K562 (cell line): ENCODE measurements around the gene TBC1D16. TPM values are rescaled to one million over a fixed set of nuclear protein-coding genes. Genes with fewer than 3 reads are reported as not detected.
A peak's percentile ranks its signal among the peaks of the same experiment; 100 is the strongest.

Experiments
- ATAC-seq: fragments of 200-7000 bp; cut with Tn5 transposase; 3 replicates; pipeline ENCODE4 v1.9.1; 2020; ENCODE audit warnings: moderate library complexity
- BruUV-seq: library from RNA; stranded (reverse); fragments of 400-500 nt; replicated peaks from 2 replicates; lab custom pipeline; 2021; lab: Mats Ljungman, UMichigan
- CTCF ChIA-PET: fragments of 300-600 bp; formaldehyde crosslinking; extraction: SDS; loops from one replicate; lab custom pipeline; 2021; ENCODE audit warnings: low intra/inter-chr PET ratio; lab: Yijun Ruan, JAX
- POLR2A ChIA-PET: fragments of 300-600, 350-650 bp; sonication (Branson Sonifier 250); formaldehyde crosslinking; extraction: SDS; loops from one replicate; lab custom pipeline; 2021; ENCODE audit warnings: antibody characterized with exemption, inconsistent platforms; lab: Yijun Ruan, JAX
- DNase-seq, 4 experiments: peaks; one replicate each; pipeline versions ENCODE4 v3.0.0 to v3.0.0-alpha.2; 2011 to 2018; ENCODE audit warnings: low spot score in 3 of 4, mixed read lengths in 3 of 4; ENCODE audit errors: extremely low read depth in 1 of 4
- FAIRE-seq: peaks from 2 replicates; lab custom pipeline; 2011; peaks lifted over from hg19 to GRCh38; lab: Jason Lieb, UNC
- H2AFZ ChIP-seq: 2 replicates; pipeline ENCODE4 v1.6.0; 2011; ENCODE audit warnings: low read depth, low read length, control low read depth, inconsistent platforms
- H3K27ac ChIP-seq: fragments of 200-600 bp; 3 replicates; pipeline ENCODE4 v1.8.0; 2011; ENCODE audit warnings: low read depth, mild to moderate bottlenecking, control low read depth, inconsistent platforms, low read length, moderate library complexity, mixed read lengths; ENCODE audit errors: extremely low read depth
- H3K27me3 ChIP-seq, 2 experiments: fragments of 300-600 bp in 1 of 2; 2 replicates in 1 of 2; 3 replicates in 1 of 2; pipeline versions ENCODE4 v1.6.0 to v1.8.0; 2011; ENCODE audit warnings: inconsistent platforms in 2 of 2, low read length in 2 of 2, mild to moderate bottlenecking in 1 of 2, mixed read lengths in 1 of 2, moderate library complexity in 1 of 2; ENCODE audit not compliant: control insufficient read depth in 2 of 2, insufficient read depth in 2 of 2
- H3K36me3 ChIP-seq: fragments of 300-600 bp; 3 replicates; pipeline ENCODE4 v1.8.0; 2011; ENCODE audit warnings: mild to moderate bottlenecking, low read length, inconsistent platforms; ENCODE audit not compliant: control insufficient read depth, insufficient read depth
- H3K4me1 ChIP-seq, 2 experiments: fragments of 200-600 bp in 1 of 2; replicated peaks in 1 of 2; 2 replicates in 1 of 2; 3 replicates in 1 of 2; pipeline versions ENCODE4 v1.5.1 to v1.8.0; 2011; ENCODE audit warnings: inconsistent platforms in 2 of 2, low read length in 2 of 2, mild to moderate bottlenecking in 1 of 2, mixed read lengths in 1 of 2, moderate library complexity in 1 of 2; ENCODE audit not compliant: control insufficient read depth in 2 of 2, insufficient read depth in 2 of 2
- H3K4me2 ChIP-seq: 2 replicates; pipeline ENCODE4 v1.6.1; 2011; ENCODE audit warnings: low read length, control low read depth, inconsistent platforms, mixed read lengths; ENCODE audit not compliant: insufficient read depth
- H3K4me3 ChIP-seq: fragments of 200-600 bp; sonication (generic), shearing (Covaris generic); 2 replicates; pipeline ENCODE4 v1.5.1; 2016; ENCODE audit warnings: control low read depth, inconsistent platforms
- H3K79me2 ChIP-seq: fragments of 200-600 bp; 3 replicates; pipeline ENCODE4 v1.8.0; 2011; ENCODE audit warnings: low read length, inconsistent platforms; ENCODE audit not compliant: control insufficient read depth, insufficient read depth
- H3K9ac ChIP-seq, 2 experiments: 2 replicates each; pipeline versions ENCODE4 v1.6.0 to v1.6.1; 2011; ENCODE audit warnings: low read depth in 2 of 2, low read length in 2 of 2, control low read depth in 1 of 2, inconsistent platforms in 1 of 2, mild to moderate bottlenecking in 1 of 2, mixed read lengths in 1 of 2; ENCODE audit not compliant: insufficient read depth in 1 of 2
- H3K9me1 ChIP-seq: one replicate; pipeline ENCODE4 v1.6.0; 2011; ENCODE audit warnings: inconsistent platforms, mild to moderate bottlenecking, low read length, moderate library complexity; ENCODE audit not compliant: control insufficient read depth, insufficient read depth
- H3K9me3 ChIP-seq: replicated peaks from 2 replicates; pipeline ENCODE4 v1.5.1; 2011; ENCODE audit warnings: low read depth, low read length, inconsistent platforms; ENCODE audit not compliant: control insufficient read depth, insufficient read depth
- H4K20me1 ChIP-seq: replicated peaks from 2 replicates; pipeline ENCODE4 v1.6.1; 2011; ENCODE audit warnings: low read length, inconsistent platforms, mixed read lengths; ENCODE audit not compliant: control insufficient read depth, insufficient read depth
- ATF3 ChIP-seq, 2 experiments: fragments of 450-650 bp in 1 of 2; sonication (generic) in 1 of 2; formaldehyde crosslinking in 1 of 2; IDR thresholded peaks in 1 of 2; conservative IDR thresholded peaks in 1 of 2; 2 replicates each; pipeline versions ENCODE4 v1.6.1 to v1.8.1; 2016 to 2023; ENCODE audit warnings: mild to moderate bottlenecking in 2 of 2, moderate library complexity in 2 of 2, inconsistent platforms in 1 of 2, missing genetic modification reagents in 1 of 2
- ATF7 ChIP-seq: fragments of 450-650 bp; IDR thresholded peaks from 2 replicates; pipeline ENCODE4 v1.7.1; 2014; ENCODE audit warnings: mild to moderate bottlenecking, moderate library complexity
- FIP1L1 ChIP-seq: fragments of 200-400 bp; formaldehyde crosslinking; IDR thresholded peaks from 2 replicates; pipeline ENCODE4 v1.6.1; 2018; ENCODE audit warnings: mild to moderate bottlenecking, low read depth, low read length; ENCODE audit not compliant: poor library complexity, severe bottlenecking
- JUND ChIP-seq, 2 experiments: IDR thresholded peaks; 2 replicates in 1 of 2; 3 replicates in 1 of 2; pipeline ENCODE4 v1.6.1; 2011; ENCODE audit warnings: borderline replicate concordance in 2 of 2, low read depth in 2 of 2, low read length in 2 of 2, improper control_type of control experiment in 1 of 2, missing biosample characterization in 1 of 2, missing genetic modification characterization in 1 of 2, missing genetic modification reagents in 1 of 2
- SP1 ChIP-seq: sonication (generic); formaldehyde crosslinking; IDR thresholded peaks from 2 replicates; pipeline ENCODE4 v1.8.1; 2022; ENCODE audit warnings: mild to moderate bottlenecking, missing genetic modification reagents
- STAT5A ChIP-seq: IDR thresholded peaks from 2 replicates; pipeline ENCODE4 v1.6.1; 2012; ENCODE audit warnings: low read length, inconsistent platforms, borderline replicate concordance
- TAL1 ChIP-seq: fragments of 450-650 bp; IDR thresholded peaks from 2 replicates; pipeline ENCODE4 v1.6.1; 2016; ENCODE audit warnings: mild to moderate bottlenecking
- THAP7 ChIP-seq: fragments of 250-450 bp; sonication (Bioruptor Pico); IDR thresholded peaks from 2 replicates; pipeline ENCODE4 v1.5.0; 2021
- ZNF121 ChIP-seq: sonication (generic); formaldehyde crosslinking; conservative IDR thresholded peaks from 2 replicates; pipeline ENCODE4 v1.8.0; 2022; ENCODE audit warnings: missing genetic modification reagents
- WGBS: fragments of 100-300 bp; shearing (Covaris generic); methylation state at CpG from one replicate; pipeline ENCODE4 v1.1.6; 2016; ENCODE audit warnings: low coverage, mixed read lengths; ENCODE audit not compliant: insufficient coverage; ENCODE audit errors: missing lambda C conversion rate; 5-methylcytosine and 5-hydroxymethylcytosine counted together
- in situ Hi-C: fragments of 300-500 bp; cut with MboI; formaldehyde crosslinking; loops from 4 replicates; pipeline ENCODE4 v1.15.0; 2018; ENCODE audit warnings: inconsistent platforms, mixed read lengths
- intact Hi-C: fragments of 100-400 bp; cut with micrococcal nuclease; formaldehyde crosslinking; loops from 2 replicates; pipeline ENCODE4 v1.14.2; 2022
- polyA plus RNA-seq, 8 experiments: library from polyadenylated mRNA; depleted of rRNA in 4 of 8; stranded (reverse) in 5 of 8; unstranded in 3 of 8; fragments of >200 nt; fragmentation: Nextera tagmentation in 2 of 8; fragmentation: Illumina TruSeq in 1 of 8; extraction: Ambion mirVana in 2 of 8; extraction: Trizol in 1 of 8; gene quantifications; 2 replicates each; pipeline versions ENCODE4 v1.2.1 to v1.2.3, GENCODE V29; 2011 to 2014; ENCODE audit warnings: inconsistent platforms in 1 of 8, missing spikeins in 1 of 8
- total RNA-seq, 7 experiments: library from RNA; depleted of rRNA in 6 of 7; stranded (reverse); fragments of >200 nt in 6 of 7; fragmentation: Illumina TruSeq in 2 of 7; extraction: Trizol in 2 of 7; gene quantifications; 2 replicates each; pipeline versions ENCODE4 v1.2.1 to v1.2.3, GENCODE V29; 2011 to 2021; ENCODE audit warnings: low replicate concordance in 1 of 7
- TF ChIP-seq, protein P1 (sequence below): fragments of 450-650 bp; IDR thresholded peaks from 2 replicates; pipeline ENCODE4 v1.6.1; 2016; ENCODE audit warnings: low read depth

TBC1D16 gene
- total and polyA plus RNA-seq, 9 of the 15 experiments (the other 6 are each of a cell fraction or from before 2014, with no cell fraction given), result 0.01 to 0.20 (median 0.03) TPM; not detected in 1

GRCh38 chr17:79987187-79987934 is 48.3 kb downstream of the TBC1D16 start:
- H2AFZ ChIP-seq, result no peak overlapping the region
- peaks cover 61 to 80% of the 10 kb centered on the region in 2 experiments for H3K27me3 ChIP-seq
- CTCF ChIA-PET, result interaction anchor here (0.7 kb wide), 1 partner anchor 732 kb away, joined by 3 read pairs; no protein-coding TSS in a partner anchor
- no peak overlapping the region for H3K4me3 ChIP-seq
- no peaks in the 10 kb centered on the region for H3K79me2 ChIP-seq
- no peak for DNase-seq
- H4K20me1 ChIP-seq, result peaks cover 7% of the 10 kb centered on the region
- peaks cover under 1 to 26% of the 10 kb centered on the region in 2 experiments; a peak in 4 of 5 replicates for H3K4me1 ChIP-seq
- no peak overlapping the region for H3K4me2 ChIP-seq
- H3K9ac ChIP-seq, result no peak overlapping the region
- no peak overlapping the region for H3K27ac ChIP-seq
- no TSS peak for BruUV-seq
- H3K9me3 ChIP-seq, result no peaks in the 10 kb centered on the region
- POLR2A ChIA-PET, result interaction anchor here (1.1 kb wide), 1 partner anchor 151 kb away, joined by 4 read pairs; no protein-coding TSS in a partner anchor
- intact Hi-C loops, result no loop called here
- WGBS, result 3% methylated on average over 18 of the region's 18 CpGs
- FAIRE-seq, result no peak
- H3K9me1 ChIP-seq, result no peaks in the 10 kb centered on the region
- in situ Hi-C loops, result no loop called here
- no peaks in the 10 kb centered on the region for H3K36me3 ChIP-seq
- ATAC-seq, result no peak
- TF ChIP-seq SP1 (CRISPR knock-in tag) (no peak), FIP1L1 (no peak), ATF7 (no peak), ZNF121 (CRISPR knock-in tag) (peak; percentile 72), JUND (IDR thresholded peaks at IDR 0.05; ENCODE audit: borderline replicate concordance, low read depth, low read length) (peak; percentile 21; the same call in 1 of the 2 replicates), JUND (tag; IDR thresholded peaks at IDR 0.05; ENCODE audit: borderline replicate concordance, low read depth, low read length) (no peak), TAL1 (no peak), STAT5A (no peak), THAP7 (CRISPR knock-in tag) (no peak), ATF3 (IDR thresholded peaks at IDR 0.05) (peak; percentile 65), ATF3 (CRISPR knock-in tag; conservative IDR thresholded peaks at IDR 0.05) (no peak)
- TF ChIP-seq, protein P1, sequence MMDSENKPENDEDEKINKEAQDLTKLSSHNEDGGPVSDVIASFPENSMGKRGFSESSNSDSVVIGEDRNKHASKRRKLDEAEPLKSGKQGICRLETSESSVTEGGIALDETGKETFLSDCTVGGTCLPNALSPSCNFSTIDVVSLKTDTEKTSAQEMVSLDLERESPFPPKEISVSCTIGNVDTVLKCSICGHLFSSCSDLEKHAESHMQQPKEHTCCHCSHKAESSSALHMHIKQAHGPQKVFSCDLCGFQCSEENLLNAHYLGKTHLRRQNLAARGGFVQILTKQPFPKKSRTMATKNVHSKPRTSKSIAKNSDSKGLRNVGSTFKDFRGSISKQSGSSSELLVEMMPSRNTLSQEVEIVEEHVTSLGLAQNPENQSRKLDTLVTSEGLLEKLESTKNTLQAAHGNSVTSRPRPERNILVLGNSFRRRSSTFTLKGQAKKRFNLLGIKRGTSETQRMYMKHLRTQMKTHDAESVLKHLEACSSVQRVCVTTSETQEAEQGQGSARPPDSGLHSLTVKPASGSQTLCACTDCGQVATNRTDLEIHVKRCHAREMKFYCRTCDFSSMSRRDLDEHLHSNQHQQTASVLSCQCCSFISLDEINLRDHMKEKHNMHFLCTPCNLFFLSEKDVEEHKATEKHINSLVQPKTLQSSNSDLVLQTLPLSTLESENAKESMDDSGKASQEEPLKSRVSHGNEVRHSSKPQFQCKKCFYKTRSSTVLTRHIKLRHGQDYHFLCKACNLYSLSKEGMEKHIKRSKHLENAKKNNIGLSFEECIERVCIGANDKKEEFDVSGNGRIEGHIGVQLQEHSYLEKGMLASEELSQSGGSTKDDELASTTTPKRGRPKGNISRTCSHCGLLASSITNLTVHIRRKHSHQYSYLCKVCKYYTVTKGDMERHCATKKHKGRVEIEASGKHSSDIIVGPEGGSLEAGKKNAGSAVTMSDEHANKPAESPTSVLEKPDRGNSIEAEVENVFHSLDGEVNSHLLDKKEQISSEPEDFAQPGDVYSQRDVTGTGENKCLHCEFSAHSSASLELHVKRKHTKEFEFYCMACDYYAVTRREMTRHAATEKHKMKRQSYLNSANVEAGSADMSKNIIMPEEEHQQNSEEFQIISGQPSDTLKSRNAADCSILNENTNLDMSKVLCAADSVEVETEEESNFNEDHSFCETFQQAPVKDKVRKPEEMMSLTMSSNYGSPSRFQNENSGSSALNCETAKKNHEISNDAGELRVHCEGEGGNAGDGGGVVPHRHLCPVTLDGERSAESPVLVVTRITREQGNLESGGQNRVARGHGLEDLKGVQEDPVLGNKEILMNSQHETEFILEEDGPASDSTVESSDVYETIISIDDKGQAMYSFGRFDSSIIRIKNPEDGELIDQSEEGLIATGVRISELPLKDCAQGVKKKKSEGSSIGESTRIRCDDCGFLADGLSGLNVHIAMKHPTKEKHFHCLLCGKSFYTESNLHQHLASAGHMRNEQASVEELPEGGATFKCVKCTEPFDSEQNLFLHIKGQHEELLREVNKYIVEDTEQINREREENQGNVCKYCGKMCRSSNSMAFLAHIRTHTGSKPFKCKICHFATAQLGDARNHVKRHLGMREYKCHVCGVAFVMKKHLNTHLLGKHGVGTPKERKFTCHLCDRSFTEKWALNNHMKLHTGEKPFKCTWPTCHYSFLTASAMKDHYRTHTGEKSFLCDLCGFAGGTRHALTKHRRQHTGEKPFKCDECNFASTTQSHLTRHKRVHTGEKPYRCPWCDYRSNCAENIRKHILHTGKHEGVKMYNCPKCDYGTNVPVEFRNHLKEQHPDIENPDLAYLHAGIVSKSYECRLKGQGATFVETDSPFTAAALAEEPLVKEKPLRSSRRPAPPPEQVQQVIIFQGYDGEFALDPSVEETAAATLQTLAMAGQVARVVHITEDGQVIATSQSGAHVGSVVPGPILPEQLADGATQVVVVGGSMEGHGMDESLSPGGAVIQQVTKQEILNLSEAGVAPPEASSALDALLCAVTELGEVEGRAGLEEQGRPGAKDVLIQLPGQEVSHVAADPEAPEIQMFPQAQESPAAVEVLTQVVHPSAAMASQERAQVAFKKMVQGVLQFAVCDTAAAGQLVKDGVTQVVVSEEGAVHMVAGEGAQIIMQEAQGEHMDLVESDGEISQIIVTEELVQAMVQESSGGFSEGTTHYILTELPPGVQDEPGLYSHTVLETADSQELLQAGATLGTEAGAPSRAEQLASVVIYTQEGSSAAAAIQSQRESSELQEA, result no peak
